Kidney capillary endothelial cell (primary cell): ENCODE data around the gene VMAC.

Source experiments
- DNase-seq: peaks from one replicate; pipeline ENCODE4 v3.0.0-alpha.2; 2018; ENCODE audit warnings: low spot score

The VMAC gene

GRCh38 chr19:5953030-5953589, 48.4 kb downstream of the VMAC start:
- peak; percentile 52 for DNase-seq

- DNase-seq: no peak
These were observed 49.1 kb downstream of the VMAC start for GRCh38 chr19:5953680-5954213.

- DNase-seq: no peak
These were observed 49.6 kb downstream of the VMAC start for GRCh38 chr19:5954293-5954692.

- no peak for DNase-seq
These were observed 50.9 kb downstream of the VMAC start for GRCh38 chr19:5955636-5955935.

GRCh38 chr19:5956323-5956722, 51.7 kb downstream of the VMAC start:
- no peak for DNase-seq

- DNase-seq: no peak
These were observed 52.1 kb downstream of the VMAC start for GRCh38 chr19:5956728-5957127.

GRCh38 chr19:5957170-5957569, 52.5 kb downstream of the VMAC start:
- no peak for DNase-seq

GRCh38 chr19:5958074-5958850, 53.6 kb downstream of the VMAC start:
- no peak for DNase-seq

- no peak for DNase-seq
These were observed 54.1 kb downstream of the VMAC start for GRCh38 chr19:5958851-5959122.

- no peak for DNase-seq
These were observed 54.8 kb downstream of the VMAC start for GRCh38 chr19:5959260-5960004.
